T-helper 2 cell treated with Interferon-gamma antibody and Interleukin-4, amounts not matched to agents 100 ng/mL and 5 ng/mL, for 36 hours (primary cell): Measurements from ENCODE around the gene TNFSF4. TPM values are rescaled to one million over a fixed set of nuclear protein-coding genes. Genes with fewer than 3 reads are reported as not detected.
"Not testable (repeated sequence)": the region's sequence is repeated elsewhere in the genome, so short reads cannot be mapped to it uniquely, and the experiment has no call there.

ENCODE experiments used
- intact Hi-C: fragments of 100-400 bp; cut with micrococcal nuclease; formaldehyde crosslinking; loops from one replicate; pipeline ENCODE4 v1.15.1; 2023
- total RNA-seq: library from RNA; stranded (reverse); gene quantifications from 2 replicates; pipeline ENCODE4 v1.2.3, GENCODE V29; 2022

Gene TNFSF4
- 1.4 and 1.5 TPM in 2 replicates for total RNA-seq

DNA sequence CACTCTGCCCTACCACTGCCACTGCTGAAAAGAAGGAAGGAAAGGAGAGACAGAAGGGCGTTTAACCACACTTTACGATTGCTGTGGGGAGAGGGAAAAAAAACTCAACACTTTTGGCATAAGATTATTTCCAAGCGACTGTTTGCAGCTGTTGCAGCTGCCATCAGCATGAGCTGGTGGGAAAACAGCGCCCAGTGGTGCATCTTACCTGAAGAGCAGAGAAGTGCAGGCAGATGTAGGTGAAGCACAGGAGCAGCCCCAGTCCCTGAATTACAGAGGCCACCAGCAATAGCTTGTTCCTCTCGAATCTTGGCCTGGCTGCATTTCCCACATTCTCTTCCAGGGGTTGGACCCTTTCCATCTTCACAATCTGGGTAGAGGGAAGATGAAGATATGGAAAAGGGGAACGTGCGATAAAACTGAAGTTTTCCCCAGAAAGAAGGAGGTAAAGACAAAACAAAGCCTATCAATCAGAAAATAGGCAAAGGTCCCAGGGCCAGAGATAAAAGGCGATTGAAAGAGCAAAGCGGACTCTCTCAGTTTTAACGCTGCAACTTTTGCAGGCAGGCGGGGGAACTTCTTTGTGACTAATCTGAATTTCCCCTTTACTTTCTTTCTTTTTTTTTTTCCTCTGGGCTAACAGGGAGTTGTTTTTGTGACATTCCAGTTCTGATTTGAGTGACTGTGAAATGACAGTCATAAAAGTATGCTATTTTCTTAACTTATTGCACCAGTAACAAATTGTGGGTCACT, at the start of gene TNFSF4:
TNFSF4 (minus strand) TSS at position 516 of the 753 bp plus-strand sequence; CDS start at position 361, 155 bp downstream.
- intact Hi-C loops, result no loop called here

DNA sequence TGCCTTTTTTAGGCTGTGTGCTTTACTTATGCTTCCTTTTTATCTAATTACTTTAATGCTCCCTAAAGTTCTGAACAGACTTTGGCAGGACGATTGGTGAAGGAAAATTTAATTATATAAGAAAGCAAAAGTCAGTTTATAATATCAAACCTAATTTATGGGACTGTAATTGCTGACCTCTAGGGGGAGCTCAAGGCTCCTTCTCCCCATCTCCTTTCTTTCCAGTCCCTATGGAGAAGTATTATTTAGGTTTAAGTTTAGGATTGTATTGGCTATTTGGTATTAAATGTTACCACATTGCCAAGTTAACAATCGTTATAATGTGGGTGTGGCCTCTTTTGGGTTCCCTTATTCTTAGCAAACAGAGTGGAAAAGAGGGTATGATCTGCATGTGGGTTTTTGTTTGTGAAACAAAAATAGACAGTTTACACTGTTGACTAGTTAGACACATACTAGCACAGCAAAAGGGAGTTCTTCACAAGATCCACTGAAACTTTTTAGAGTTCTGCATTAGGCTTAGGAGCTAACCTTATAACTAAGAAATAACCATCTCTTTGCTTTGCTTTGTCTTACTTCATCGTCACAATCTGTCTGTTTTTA, 48.2 kb upstream of the TNFSF4 start:
- intact Hi-C loops, result no loop called here

GRCh38 chr1:173253046-173253445, 45.9 kb upstream of the TNFSF4 start:
- intact Hi-C loops, result no loop called here

DNA sequence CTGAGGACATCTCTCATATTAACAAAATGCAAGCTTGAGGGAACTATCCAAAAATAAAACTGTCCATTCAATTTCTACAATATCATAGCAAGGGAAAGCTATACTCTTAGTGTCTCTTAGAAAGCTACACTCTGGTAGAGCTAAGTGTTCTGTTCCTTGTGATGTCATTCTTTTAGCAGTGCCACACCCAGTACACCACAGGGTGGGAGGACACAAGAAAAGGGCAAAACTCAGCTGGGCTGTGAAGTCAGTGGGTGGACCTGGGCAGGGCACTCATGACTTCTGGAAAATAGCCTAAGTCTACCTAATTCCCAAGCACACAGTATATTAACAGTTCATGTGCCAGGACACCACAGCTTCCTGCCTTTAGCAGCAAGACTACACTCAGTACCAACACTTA, 42.2 kb upstream of the TNFSF4 start:
- intact Hi-C loops, result no loop called here

DNA sequence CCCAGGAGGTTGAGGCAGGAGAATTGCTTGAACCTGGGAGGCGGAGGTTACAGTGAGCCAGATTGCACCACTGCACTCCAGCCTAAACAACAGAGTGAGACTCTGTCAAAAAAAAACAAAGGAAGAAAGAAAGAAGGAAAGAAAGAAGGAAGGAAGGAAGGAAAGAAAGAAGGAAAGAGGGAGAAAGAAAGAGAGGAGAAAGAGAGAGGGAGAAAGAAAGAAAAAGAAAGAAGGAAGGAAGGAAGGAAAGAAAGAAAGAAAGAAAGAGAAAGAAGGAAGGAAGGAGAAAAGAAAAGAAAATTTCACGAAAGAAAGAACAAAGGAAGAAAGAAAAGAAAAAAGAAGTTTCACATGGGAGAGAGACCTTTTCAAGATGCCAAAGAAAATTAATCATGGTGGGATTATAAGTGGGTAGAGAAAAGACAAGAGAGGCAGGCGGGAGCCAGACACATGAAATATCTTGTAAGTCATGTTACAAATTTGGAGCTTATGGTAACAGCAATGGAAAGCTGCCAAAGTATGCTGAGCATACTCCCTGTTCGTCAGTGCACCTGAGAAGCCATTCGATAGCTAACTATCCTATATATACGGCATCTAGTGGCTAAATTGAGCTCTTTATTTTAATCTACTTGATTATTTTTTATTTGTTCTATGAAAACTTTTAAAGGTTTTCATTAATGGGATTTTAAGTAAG, 41.3 kb upstream of the TNFSF4 start:
- intact Hi-C loops, result no loop called here

- intact Hi-C loops, result no loop called here
Measured at GRCh38 chr1:173245892-173246291, 38.8 kb upstream of the TNFSF4 start.

DNA sequence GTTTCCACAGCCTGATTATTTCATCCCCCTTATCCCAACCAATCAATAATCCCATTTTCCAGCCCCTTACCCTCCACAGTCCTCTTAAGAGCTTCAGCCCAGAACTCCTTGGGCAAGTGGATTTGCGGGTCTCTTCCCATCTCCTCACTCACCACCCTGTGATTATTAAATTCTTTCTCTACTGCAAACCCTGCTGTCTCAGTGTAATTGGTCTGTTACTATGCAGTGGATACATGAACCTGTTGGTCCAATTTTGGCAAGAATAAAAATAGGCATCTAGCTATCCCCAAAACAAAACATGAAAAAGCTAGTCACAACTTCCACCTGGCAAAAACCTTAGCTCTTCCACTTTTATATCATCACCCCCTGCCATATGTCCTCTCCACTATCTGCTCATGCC, 36.2 kb upstream of the TNFSF4 start:
- intact Hi-C loops, result no loop called here

- intact Hi-C loops, result no loop called here
Measured at GRCh38 chr1:173241528-173242347, 34.6 kb upstream of the TNFSF4 start.

- intact Hi-C loops, result no loop called here
Measured at GRCh38 chr1:173240609-173241008, 33.5 kb upstream of the TNFSF4 start.

DNA sequence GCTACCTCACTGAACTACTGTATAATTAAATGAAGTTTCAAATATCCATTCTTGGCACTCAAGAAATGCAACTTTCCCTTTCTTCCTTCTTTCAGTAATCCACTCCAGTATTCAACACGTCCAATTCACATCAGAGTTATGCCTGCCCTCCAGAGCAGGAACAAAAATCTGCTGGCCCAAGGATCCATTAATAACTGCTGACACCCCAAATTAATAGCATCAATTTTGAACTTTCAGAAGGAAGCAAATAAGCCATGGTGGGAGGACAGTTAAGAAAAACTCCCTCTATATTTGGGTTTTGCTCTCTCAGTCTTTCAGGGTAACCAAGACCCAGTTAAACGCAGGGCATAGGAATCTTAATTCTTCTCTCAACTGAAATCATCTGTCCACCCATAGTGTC, 31.9 kb upstream of the TNFSF4 start:
- intact Hi-C loops, result no loop called here

GRCh38 chr1:173234899-173235298, 27.8 kb upstream of the TNFSF4 start:
- intact Hi-C loops, result no loop called here

DNA sequence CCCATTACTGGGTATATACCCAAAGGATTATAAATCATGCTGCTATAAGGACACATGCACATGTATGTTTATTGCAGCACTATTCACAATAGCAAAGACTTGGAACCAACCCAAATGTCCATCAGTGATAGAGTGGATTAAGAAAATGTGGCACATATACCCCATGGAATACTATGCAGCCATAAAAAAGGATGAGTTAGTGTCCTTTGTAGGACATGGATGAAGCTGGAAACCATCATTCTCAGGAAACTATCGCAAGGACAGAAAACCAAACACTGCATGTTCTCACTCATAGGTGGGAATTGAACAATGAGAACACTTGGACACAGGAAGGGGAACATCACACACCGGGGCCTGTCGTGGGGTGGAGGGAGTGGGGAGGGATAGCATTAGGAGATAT, 27.3 kb upstream of the TNFSF4 start:
- intact Hi-C loops, result not testable (repeated sequence)

GRCh38 chr1:173229031-173229430, 21.9 kb upstream of the TNFSF4 start:
- intact Hi-C loops, result not testable (repeated sequence)

DNA sequence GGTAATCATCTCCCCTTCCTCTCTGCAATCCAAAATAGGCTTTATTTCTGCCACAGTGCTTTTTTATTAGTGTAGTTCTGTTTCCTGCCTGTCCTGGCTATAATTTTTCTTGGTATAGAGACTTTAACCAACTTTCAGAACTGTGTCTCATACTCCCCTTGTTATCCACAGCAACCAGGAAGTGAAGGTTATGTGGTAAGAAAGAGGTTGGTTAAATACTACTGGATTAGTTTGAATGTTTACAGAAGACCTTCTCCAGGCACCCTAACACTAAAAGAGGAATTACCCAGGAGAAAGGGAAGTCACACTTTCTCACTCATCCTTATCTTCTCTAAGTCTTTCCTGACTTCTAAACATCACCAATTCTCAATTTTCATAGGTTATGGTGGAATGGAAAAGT, 17.8 kb upstream of the TNFSF4 start:
- intact Hi-C loops, result no loop called here

DNA sequence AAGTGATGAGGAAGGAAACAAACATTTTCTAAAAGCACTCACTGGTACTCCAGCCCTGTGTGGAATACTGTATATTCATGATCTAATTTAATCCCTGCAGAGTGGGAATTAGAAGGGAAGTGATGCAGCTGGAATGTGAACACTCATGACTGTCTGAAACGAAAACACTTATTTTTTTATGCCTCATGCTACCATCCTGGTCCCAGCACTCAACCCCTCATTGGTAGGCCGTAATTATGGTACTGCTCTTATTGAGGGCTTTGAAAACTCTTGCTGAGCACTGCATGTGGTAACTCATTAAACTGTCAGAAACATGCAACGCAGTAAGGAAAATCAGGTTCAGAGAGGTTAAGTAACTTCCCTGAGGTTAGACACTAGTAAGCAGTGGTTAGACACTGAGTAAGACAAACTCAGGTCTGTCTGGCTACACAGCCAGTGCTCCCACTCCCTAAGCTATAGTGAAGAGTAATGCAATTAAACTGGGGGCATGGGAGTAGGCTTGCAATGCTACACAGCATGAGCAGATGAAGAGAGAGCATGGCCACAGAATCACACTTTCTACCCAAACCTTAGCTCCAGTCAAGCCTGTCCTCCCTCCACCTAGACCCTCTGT, 17.3 kb upstream of the TNFSF4 start:
- intact Hi-C loops, result no loop called here

- intact Hi-C loops, result no loop called here
Measured at GRCh38 chr1:173223031-173223380, 15.9 kb upstream of the TNFSF4 start.

- intact Hi-C loops, result no loop called here
Measured at GRCh38 chr1:173222149-173223030, 15.3 kb upstream of the TNFSF4 start.

DNA sequence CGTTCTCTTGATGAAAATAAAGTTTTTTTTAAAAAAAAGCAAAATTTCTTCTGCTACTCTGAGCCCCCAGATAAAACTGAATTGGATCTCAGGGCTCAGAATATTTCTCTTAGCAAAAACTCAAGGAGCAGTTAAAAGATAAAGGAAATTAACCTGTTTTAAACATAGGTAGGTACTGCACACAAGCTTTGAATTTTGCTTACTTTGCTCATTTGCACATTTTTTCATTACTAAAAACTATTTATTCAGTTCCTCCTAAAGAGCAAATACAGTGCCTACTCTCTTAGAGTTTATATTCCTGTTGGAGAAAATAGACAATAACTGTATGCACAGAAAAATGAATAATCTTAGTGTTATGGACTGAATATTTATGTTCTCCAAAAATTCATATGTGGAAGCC, 13.0 kb upstream of the TNFSF4 start:
- intact Hi-C loops, result no loop called here

DNA sequence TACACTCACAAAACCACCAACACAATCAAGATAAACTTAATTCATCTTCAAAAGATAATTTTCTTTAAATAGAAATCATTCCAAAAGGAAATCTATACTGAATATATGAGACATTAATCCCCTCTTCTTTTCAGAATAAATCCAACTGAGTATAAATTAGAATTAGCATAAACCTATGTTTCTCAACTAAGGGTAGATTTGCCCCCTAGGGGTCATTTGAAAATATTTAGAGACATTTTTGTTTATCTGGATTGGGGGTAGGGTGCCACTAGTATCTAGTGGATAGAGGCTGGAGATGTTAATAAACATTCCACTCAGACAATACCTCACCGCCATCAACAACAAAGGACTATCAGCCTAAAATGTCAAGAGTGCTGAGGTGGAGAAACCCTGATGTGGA, 6.5 kb upstream of the TNFSF4 start:
- intact Hi-C loops, result no loop called here

- intact Hi-C loops, result no loop called here
Measured at GRCh38 chr1:173212952-173213491, 5.9 kb upstream of the TNFSF4 start.
